Measurements from ENCODE around the gene GTF3C2. TPM values are rescaled to one million over a fixed set of nuclear protein-coding genes. Genes with fewer than 3 reads are reported as not detected.
"Not testable (repeated sequence)": the region's sequence is repeated elsewhere in the genome, so short reads cannot be mapped to it uniquely, and the experiment has no call there.

Gene GTF3C2
- total RNA-seq, 2 experiments from 2014 or later = 77.4 to 83.9 TPM

- no peak for DNase-seq
- Mint-ChIP-seq H3K4me1 (no peaks in the 10 kb centered on the region), H3K27me3 (no peaks in the 10 kb centered on the region), H3K9me3 (no peaks in the 10 kb centered on the region), H3K27ac (no peak overlapping the region), H3K36me3 (peaks cover 10% of the 10 kb centered on the region), H3K4me3 (no peak overlapping the region)
These were observed 41.9 kb downstream of the GTF3C2 start for GRCh38 chr2:27314709-27315108.

- Mint-ChIP-seq H3K4me3 (no peak overlapping the region), H3K9me3 (no peaks in the 10 kb centered on the region), H3K4me1 (no peaks in the 10 kb centered on the region), H3K36me3 (peaks cover 15% of the 10 kb centered on the region), H3K27me3 (no peaks in the 10 kb centered on the region), H3K27ac (no peak overlapping the region)
- DNase-seq = no peak
These were observed 42.5 kb downstream of the GTF3C2 start for GRCh38 chr2:27313882-27314645.

- Mint-ChIP-seq H3K27me3 (peaks cover 2% of the 10 kb centered on the region), H3K9me3 (no peaks in the 10 kb centered on the region), H3K4me1 (peaks cover 2% of the 10 kb centered on the region), H3K27ac (no peak overlapping the region), H3K4me3 (no peak overlapping the region), H3K36me3 (peaks cover 20% of the 10 kb centered on the region)
- no peak for DNase-seq
These were observed 44.4 kb downstream of the GTF3C2 start for GRCh38 chr2:27312152-27312551.

DNA sequence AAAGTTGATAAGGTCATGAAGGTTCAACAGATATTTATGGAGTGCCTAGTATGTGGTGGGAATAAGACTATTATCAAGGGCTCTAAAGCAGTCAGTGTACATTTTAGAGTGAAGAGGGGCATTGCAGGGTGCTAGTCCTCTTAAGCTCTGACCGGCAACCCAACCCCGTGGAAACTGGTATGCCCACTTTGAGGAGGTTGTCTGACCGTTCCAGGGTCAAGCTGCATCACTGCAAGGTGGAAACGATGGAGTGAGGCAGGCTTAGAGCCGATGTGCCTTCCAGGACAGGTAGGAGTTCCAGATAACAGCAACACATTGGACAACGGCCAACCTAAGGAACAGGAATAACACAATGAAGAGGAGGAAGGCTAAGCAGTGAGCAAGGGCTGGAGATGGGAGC is 46.9 kb downstream of the GTF3C2 start:
- Mint-ChIP-seq H3K4me1 (peaks cover 4% of the 10 kb centered on the region), H3K27ac (no peak overlapping the region), H3K36me3 (peaks cover 20% of the 10 kb centered on the region), H3K9me3 (no peaks in the 10 kb centered on the region), H3K27me3 (peaks cover 19% of the 10 kb centered on the region), H3K4me3 (no peak overlapping the region)
- DNase-seq = no peak

DNA sequence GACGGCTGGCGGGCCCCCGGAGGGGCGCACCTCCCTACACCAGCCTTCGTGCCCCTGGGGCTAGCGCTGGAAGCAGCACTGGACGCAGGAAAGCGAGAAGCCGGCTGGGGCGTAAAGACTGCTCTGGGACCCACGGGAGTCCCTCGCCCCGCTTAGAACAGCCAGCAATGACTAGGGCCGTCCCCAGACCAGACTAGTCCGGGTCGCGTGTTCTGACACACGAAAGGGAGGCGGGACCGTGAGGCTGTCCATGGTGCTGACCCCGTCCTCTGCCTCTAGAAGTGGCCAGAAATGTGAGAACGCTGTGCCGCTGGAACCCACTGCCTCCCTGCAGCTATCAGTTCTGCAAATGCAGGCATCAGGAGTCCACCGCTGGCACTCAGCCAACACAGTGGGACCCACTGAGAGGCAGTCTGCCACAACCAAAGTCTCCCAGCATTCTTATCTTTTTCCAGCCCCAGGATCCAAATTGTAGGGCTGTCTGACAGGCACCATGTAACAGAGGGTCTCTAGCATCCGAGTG is 48.1 kb downstream of the GTF3C2 start, which contains the start of gene UCN:
Gene UCN, minus strand, starts transcription at position 87 of the 523 bp plus-strand sequence. CDS start 550 bp downstream, outside the sequence.
- Mint-ChIP-seq H3K9me3 (no peaks in the 10 kb centered on the region), H3K4me3 (peak within 1 kb of the TSS; percentile 34), H3K27ac (no peak within 1 kb of the TSS), H3K4me1 (peaks cover 4% of the 10 kb centered on the region), H3K27me3 (peaks cover 22% of the 10 kb centered on the region), H3K36me3 (peaks cover 20% of the 10 kb centered on the region)
- no peak for DNase-seq

- Mint-ChIP-seq H3K27ac (no peak overlapping the region), H3K4me1 (peaks cover 9% of the 10 kb centered on the region), H3K27me3 (peaks cover 22% of the 10 kb centered on the region), H3K36me3 (peaks cover 20% of the 10 kb centered on the region), H3K4me3 (no peak overlapping the region), H3K9me3 (no peaks in the 10 kb centered on the region)
- no peak for DNase-seq
These were observed 48.8 kb downstream of the GTF3C2 start for GRCh38 chr2:27307545-27308358.

- no peak for DNase-seq
- Mint-ChIP-seq H3K36me3 (peaks cover 18% of the 10 kb centered on the region), H3K4me1 (peaks cover 10% of the 10 kb centered on the region), H3K9me3 (no peaks in the 10 kb centered on the region), H3K27ac (no peak overlapping the region), H3K4me3 (peak overlapping the region; percentile 34), H3K27me3 (peaks cover 22% of the 10 kb centered on the region)
These were observed 49.3 kb downstream of the GTF3C2 start for GRCh38 chr2:27307287-27307544.

DNA sequence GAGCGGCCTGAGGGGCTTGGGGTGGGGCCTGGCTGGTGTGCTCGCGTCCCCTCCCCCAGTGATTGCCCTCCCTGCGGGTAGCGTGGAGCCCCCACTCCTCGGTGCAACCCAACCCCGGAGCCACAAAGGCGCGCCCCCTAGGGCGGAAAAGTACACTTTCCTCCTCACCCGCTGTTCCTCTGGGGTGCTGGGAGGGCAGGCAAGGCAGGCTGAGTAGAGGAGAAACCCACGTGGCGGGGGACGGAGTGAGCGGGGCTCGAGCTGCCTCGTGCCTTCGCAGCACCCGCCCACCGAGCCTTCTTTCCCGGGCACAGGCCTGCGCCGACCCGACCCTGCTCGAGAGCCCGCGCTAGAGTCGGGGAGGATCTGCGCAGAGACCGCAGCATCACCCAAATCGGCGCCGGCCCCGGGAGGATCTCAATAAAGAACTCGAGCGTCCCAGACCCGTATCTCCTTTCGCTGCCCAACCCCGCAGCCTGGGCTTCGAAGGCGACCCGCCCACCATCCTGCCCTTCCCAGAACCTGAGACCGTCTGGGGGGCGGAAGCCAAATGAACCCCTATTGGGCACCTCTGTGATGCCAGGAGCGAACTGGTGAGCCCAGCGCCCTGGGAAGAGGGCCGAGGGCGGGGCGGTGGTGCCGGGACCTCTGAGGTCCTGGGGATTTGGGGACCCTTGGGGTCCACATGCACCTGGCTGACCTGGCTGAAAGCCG is 49.8 kb downstream of the GTF3C2 start:
- Mint-ChIP-seq H3K36me3 (peaks cover 18% of the 10 kb centered on the region), H3K27me3 (peaks cover 22% of the 10 kb centered on the region), H3K9me3 (no peaks in the 10 kb centered on the region), H3K27ac (no peak overlapping the region), H3K4me1 (peaks cover 10% of the 10 kb centered on the region), H3K4me3 (peak overlapping the region; percentile 48)
- DNase-seq = peak; percentile 56

DNA sequence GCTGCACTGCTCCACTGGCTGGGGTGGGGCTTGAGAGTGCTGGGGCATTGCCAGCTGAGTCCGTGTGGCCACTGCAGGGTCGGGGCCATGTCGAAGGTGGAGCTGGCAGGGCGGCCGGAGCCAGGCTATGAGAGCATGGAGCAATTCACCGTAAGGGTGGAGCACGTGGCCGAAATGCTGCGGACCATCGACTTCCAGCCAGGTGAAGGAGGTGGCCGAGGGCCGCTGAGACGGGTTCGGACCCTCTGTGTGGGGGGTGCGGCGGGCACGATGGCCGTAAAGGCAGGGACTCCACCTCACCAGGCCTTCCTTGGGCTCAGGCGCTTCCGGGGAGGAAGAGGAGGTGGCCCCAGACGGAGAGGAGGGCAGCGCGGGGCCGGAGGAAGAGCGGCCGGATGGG is 50.4 kb downstream of the GTF3C2 start:
- Mint-ChIP-seq H3K27ac (no peak overlapping the region), H3K4me1 (peaks cover 10% of the 10 kb centered on the region), H3K27me3 (peaks cover 22% of the 10 kb centered on the region), H3K9me3 (no peaks in the 10 kb centered on the region), H3K4me3 (peak overlapping the region; percentile 48), H3K36me3 (peaks cover 14% of the 10 kb centered on the region)
- DNase-seq = no peak

DNA sequence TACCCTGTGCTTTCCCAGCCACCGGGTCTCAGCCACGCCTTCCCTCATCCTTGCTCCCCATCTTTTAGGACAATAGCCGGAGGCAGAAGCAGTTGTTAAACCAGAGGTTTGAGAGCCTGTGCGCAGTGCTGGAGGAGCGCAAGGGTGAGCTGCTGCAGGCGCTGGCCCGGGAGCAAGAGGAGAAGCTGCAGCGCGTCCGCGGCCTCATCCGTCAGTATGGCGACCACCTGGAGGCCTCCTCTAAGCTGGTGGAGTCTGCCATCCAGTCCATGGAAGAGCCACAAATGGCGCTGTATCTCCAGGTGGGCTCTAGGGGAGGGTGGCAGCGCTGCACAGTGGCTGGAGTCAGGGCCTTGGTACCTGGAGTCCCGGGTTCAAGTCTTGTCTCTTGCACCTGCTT is 51.0 kb downstream of the GTF3C2 start:
- H3K9me3 Mint-ChIP-seq = no peaks in the 10 kb centered on the region

GRCh38 chr2:27304488-27305240 is 51.9 kb downstream of the GTF3C2 start:
- peaks cover 22% of the 10 kb centered on the region for H3K27me3 Mint-ChIP-seq
- H3K36me3 Mint-ChIP-seq = peaks cover 10% of the 10 kb centered on the region
- DNase-seq = no peak
- no peaks in the 10 kb centered on the region for H3K9me3 Mint-ChIP-seq
- no peak overlapping the region for H3K4me3 Mint-ChIP-seq
- no peak overlapping the region for H3K27ac Mint-ChIP-seq
- H3K4me1 Mint-ChIP-seq = peaks cover 10% of the 10 kb centered on the region

More for the DNA sequence above, 51.0 kb downstream of the GTF3C2 start:
- Mint-ChIP-seq H3K4me3 (no peak overlapping the region), H3K4me1 (peaks cover 10% of the 10 kb centered on the region), H3K36me3 (peaks cover 12% of the 10 kb centered on the region), H3K27me3 (peaks cover 22% of the 10 kb centered on the region), H3K27ac (no peak overlapping the region)
- DNase-seq = no peak

GRCh38 chr2:27303093-27304025 is 53.2 kb downstream of the GTF3C2 start:
- Mint-ChIP-seq H3K27ac (no peak overlapping the region), H3K9me3 (no peaks in the 10 kb centered on the region), H3K4me1 (peaks cover 10% of the 10 kb centered on the region), H3K27me3 (peaks cover 22% of the 10 kb centered on the region), H3K4me3 (peak overlapping the region; percentile 67), H3K36me3 (no peaks in the 10 kb centered on the region)
- peak; percentile 36 for DNase-seq

- not testable (repeated sequence) for H3K36me3 Mint-ChIP-seq
These were observed 56.0 kb downstream of the GTF3C2 start for GRCh38 chr2:27300606-27301005.

More at GRCh38 chr2:27300606-27301005, 56.0 kb downstream of the GTF3C2 start:
- H3K4me1 Mint-ChIP-seq, H3K27ac Mint-ChIP-seq, H3K9me3 Mint-ChIP-seq, DNase-seq, H3K4me3 Mint-ChIP-seq: not testable (repeated sequence)
- H3K27me3 Mint-ChIP-seq = peaks cover 16% of the 10 kb centered on the region

All from activated naive CD8-positive, alpha-beta T cell treated with anti-CD3 and anti-CD28 coated beads for 36 hours (primary cell).